ELR (cell line): Measurements from ENCODE around the gene METTL5.
A peak's percentile ranks its signal among the peaks of the same experiment; 100 is the strongest.
"Not testable (repeated sequence)": the region's sequence is repeated elsewhere in the genome, so short reads cannot be mapped to it uniquely, and the experiment has no call there.

Experiments used
- DNase-seq: peaks from one replicate; pipeline ENCODE4 v3.0.0-alpha.2; 2015; ENCODE audit warnings: low read depth

The METTL5 gene

DNA sequence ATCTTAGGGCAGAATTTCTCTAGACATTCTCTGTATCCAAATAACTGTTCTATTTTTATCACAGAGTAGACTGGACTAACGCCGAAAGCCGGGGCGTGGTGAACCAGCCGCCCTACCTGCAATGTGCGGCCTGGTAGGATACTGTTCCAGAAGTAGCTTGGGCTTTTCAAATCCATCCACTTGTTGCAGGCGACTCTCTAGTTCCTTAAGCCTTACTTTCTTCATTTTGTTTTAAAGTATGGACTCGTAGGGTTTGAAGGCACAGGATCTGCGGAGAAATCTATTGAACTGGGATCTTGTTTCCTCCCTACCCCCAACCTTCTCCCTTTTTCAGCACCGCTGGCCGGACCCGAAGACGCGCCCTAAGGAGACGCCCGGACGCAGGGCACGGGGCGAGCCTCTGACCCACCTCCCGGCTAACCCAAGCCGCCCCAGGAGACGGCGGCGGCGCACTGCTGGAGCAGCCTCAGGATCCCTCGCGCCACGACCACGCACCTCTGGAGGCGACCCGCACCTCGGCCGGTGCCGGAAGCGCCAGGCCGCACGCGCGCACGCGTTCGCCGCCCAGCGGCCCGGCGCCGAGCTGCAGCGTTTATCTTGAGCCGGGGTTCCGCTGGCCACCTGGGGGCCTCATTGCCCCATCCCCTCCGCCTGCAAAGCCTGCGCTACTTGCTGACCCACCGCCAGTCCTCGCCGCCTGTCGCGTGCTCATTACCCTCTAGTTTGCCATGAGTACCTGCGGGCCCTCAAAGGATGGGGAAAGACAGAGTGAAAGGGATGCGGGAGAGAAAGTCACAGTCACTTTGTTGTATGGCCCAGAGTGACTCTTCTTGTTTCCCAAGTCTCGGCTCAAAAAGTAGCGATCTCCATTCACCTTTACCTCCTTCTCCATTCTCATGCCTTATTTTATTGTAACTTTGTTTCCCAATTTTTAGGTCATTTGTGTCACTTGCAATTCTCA lies at the start of gene METTL5:
METTL5 (minus strand) TSS at position 533 of the 961 bp plus-strand sequence; CDS start at position 225, 308 bp downstream.
- DNase-seq, result peak; percentile 85

DNA sequence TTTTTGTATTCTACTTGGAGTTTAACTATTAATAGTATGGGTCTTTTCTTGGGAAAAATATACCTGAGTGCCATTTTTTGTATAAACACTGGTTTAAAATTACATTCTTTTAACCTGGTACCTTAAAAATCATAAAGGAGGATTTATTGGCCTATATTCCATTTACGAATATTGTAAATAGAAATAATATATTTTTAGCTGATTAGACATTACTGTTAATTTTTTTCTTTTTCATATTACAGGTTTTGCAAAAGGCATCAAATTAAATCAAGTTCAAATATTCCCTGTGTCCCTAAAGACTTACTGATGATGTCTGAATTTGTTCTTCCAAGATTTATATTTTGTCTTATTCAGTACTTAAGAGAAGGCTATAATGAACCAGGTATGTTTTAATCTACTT lies 47.3 kb upstream of the METTL5 start:
- DNase-seq, result no peak

DNA sequence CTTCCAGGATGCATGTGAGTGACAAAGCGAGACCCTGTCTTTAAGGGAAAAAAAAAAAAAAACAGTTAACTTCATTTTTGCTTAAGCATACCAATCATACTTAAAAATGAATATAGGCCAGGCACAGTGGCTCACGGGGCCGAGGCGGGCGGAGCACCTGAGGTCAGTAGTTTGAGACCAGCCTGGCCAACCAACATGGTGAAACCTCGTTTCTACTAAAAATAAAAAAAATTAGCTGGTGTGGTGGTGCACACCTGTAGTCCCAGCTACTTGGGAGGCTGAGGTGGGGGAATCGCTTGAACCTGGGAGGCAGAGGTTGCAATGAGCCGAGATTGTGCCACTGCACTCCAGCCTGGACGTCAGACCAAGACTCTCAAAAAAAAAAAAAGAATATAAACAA lies 46.7 kb upstream of the METTL5 start:
- DNase-seq, result not testable (repeated sequence)

DNA sequence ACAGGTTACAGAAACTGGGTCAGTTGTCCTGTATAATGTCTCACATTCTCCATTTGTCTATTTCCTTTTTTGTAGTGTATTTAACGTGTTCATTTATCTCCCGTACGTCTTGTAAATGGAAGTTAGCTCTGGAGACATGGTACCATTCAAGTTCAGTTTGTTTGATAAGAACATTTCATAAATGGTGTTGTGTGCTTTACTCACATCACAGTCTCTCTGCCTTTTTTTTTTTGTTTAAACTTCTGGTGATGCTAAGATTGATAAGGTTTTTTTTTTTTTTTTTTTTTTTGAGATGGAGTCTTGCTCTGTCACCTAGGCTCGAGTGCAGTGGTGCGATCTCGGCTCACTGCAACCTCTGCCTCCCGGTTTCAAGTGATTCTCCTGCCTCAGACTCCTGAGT lies 44.2 kb upstream of the METTL5 start:
- DNase-seq, result no peak

DNA sequence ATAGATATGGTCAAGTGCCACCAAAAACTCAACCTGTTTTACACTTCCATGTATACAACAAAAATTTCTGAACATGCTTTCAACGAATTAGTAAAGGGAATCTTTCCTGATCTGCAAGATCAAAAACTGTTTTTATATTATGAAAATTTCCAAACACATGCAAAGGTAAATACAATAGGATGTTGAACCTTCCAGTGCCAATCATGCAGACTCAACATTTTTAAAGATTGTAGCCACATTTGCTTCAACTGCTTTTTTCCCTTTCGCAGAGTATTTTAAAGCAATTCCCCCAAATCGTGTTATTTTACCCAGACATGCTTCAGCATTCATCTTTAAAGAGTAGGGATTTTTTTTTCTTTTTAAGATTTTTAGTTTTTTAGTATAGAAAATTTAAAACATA lies 42.9 kb upstream of the METTL5 start:
- no peak for DNase-seq

DNA sequence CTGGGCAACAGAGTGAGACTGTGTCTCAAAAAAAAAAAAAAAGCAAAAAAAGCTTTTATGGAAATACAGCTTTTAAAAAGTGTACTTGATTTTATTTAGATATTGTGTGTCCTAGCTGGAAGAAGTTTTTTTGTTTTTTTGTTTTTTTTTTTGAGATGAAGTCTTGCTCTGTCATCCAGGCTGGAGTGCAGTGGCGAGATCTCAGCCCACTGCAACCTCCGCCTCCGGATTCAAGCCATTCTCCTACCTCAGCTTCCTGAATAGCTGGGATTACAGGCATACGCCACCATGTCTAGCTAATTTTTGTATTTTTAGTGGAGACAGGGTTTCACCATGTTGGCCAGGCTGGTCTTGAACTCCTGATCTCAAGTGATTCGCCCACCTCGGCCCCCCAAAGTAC lies 41.5 kb upstream of the METTL5 start:
- DNase-seq, result not testable (repeated sequence)

DNA sequence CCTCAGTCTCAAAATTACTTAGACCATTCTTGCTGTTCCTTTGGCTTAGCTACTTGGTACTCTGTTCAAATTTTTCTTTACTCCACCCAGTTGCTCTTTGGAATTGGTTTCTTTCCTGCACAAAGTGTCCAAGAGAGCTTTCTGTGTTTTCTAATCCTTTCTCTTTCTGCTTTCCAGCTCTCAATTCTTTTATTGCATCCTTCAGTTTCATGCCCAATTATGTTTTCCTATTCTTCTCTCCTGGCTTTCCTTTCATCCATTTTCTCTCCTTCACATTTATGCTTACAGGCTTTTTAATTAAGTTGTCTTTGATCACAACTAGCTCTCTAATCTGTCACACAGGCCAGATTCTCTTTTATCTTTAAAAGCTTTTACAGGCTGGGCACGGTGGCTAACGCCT lies 40.8 kb upstream of the METTL5 start:
- DNase-seq, result no peak

DNA sequence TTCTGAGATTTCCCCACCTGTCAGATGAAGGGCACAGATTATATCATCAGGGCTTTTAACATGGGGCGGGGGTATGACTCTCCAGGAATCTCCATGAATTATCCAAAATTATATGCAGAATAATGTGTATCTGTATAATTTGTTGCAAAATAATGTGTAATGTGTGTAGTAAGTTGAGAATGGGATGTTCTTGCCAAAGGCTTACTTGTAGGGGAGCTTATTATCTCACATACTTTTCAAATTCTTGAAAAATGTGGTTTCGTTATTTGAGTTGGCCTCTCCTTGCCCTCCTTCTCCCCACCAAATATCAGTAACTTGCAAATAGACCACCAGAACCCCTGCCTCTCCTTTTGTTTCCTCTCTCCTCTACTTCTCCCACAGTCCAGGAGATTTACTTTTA lies 38.1 kb upstream of the METTL5 start:
- DNase-seq, result no peak

DNA sequence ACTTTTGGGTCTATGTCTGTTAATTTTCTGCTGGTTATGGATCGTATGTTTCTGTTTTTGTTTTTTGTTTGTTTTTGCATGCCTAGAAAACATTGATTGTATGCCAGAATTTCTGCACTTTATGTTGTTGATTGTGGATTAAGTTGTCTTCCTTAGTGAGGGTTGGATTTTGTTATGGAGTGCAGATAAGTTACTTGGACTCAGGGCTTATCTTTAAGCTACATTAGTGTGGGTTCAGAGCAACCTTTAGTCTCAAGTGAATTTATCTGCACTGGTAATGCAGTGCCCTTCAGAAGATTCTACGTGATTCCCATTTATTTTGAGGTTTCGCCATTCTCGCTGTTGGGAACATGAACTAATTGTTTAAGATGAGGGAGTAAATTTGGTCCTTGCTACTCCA lies 35.4 kb upstream of the METTL5 start:
- DNase-seq, result no peak

DNA sequence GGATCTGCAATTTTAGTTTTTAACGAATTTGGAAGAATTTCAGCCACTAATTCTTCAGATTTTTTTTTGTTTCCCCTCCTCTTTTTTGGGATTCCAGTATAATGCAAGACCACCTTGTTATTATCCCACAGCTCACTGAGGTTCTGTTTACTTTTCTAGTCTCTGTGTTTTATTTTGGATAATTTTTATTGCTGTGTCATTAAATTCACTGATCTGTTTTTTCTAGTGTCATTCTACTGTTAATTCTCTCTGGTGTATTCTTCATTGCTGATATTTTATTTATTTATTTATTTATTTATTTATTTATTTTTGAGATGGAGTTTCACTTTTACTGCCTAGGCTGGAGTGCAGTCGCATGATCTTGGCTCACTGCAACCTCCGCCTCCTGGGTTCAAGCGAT lies 34.7 kb upstream of the METTL5 start:
- no peak for DNase-seq

DNA sequence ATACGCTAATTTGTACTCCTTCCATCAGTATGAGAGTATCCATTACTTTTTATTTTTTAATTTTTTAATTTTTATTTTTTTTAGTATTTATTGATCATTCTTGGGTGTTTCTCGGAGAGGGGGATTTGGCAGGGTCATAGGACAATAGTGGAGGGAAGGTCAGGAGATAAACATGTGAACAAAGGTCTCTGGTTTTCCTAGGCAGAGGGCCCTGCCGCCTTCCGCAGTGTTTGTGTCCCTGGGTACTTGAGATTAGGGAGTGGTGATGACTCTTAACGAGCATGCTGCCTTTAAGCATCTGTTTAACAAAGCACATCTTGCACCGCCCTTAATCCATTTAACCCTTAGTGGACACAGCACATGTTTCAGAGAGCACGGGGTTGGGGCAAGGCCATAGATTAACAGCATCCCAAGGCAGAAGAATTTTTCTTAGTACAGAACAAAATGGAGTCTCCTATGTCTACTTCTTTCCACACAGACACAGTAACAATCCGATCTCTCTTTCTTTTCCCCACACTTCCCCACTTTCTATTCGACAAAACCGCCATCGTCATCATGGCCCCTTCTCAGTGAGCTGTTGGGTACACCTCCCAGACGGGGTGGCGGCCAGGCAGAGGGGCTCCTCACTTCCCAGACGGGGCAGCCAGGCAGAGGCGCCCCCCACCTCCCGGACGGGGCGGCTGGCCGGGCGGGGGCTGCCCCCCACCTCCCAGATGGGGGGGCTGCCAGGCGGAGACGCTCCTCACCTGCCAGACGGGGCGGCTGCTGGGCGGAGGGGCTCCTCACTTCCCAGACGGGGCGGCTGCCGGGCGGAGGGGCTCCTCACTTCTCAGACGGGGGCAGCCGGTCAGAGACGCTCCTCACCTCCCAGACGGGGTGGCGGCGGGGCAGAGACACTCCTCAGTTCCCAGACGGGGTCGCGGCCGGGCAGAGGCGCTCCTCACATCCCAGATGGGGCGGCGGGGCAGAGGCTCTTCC lies 30.9 kb upstream of the METTL5 start:
- DNase-seq, result not testable (repeated sequence)

DNA sequence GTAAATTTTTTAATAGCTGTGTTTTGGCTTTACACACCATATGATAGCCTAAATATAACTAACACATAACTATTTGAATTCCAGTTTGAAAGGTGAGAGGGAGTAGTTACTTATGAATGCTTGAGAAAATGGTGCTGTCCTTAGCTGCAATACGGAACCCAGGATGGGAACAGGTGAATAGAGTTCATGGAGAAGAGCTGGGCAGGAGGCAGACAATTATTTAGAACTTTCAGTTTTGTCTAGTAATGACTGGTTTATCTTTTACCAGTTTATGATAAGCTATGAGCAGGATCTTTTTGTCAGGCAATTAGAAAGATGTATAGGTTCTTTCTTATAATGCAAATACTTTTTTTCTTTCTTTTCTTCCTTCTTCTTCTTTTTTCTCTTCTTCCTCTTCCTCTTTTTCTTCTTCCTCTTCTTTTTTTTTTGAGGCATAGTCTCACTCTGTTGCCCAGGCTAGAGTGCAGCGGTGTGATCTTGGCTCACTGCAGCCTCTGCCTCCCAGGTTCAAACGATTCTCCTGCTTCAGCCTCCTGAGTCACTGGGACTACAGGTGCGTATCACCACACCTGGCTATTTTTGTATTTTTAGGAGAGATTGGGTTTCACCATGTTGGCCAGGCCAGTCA lies 28.4 kb upstream of the METTL5 start:
- DNase-seq, result no peak

DNA sequence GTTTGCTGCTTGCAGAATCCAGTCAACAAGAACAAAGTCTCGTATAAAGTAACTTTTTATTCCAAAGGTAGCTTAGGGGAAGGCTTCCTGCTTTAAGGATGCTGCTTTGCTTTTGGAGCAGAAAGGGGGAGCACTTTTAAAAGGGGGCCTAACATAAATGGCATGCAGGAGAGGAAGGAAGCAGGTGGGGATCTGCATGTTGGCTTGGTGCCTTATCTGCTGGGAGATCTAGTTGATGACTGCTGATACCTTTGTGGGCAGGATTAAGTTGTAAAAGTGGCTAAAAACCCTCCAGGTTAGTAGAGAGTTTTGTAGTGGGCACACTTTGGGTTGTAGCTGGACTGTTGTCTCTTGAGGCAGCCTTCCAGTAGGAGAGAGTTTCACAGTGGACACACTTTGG lies 25.0 kb upstream of the METTL5 start:
- DNase-seq, result no peak

DNA sequence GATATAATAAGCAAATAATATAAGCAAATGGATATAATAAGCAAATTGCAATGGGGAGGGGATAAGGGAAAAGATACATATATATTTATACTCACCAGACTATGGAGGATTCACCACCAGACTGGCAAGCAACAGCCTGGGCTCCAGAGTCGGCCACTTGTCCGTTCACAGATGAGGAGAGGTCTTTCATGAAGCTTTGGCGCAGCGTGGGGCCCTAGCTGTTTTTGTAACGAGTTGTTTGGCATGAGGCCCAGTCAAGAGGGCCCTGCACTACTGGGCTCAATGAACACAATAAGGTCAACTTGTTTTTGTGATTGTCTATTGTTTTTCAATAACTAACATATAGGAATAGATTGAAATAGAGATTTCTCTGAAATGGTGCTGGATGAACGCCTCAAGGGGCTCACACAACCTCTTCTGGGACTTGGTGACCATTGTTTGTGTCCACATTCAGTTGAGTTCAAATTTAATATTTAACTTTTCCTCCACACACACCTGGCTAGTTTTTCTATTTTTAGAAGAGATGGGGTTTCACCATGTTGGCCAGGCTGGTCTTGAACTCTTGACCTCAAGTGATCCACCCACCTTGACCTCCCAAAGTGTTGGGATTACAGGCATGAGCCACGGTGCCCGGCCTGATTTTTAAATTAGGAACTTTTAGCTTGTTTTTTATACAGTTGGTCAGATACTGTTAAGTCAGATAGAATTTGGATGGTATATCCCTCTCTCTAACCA lies 24.4 kb upstream of the METTL5 start:
- not testable (repeated sequence) for DNase-seq

DNA sequence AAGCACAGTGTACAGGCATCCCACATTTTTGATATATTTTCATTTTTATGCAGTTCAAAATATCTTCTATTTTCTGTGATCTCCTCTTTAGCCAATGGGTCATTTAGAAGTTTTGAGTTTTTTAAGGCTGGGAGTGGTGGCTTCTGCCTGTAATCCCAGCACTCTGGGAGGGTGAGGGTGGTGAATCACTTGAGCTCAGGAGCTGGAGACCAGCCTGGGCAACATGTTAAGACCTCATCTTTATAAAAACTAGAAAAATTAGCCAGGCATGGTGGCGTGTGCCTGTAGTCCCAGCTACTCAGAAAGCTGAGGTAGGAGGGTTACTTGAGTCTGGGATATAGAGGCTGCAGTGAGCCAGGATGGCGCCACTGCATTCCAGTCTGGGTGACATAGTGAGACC lies 20.3 kb upstream of the METTL5 start:
- DNase-seq, result no peak

DNA sequence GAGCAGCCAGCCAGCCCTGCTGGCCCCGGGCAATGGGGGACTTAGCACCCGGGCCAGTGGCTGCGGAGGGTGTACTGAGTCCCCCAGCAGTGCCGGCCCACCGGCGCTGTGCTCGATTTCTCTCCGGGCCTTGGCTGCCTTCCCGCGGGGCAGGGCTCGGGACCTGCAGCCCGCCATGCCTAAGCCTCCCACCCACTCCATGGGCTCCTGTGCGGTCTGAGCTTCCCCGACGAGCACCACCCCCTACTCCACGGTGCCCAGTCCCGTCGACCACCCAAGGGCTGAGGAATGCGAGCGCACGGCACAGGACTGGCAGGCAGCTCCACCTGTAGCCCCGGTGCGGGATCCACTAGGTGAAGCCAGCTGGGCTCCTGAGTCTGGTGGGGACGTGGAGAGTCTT lies 16.9 kb upstream of the METTL5 start:
- not testable (repeated sequence) for DNase-seq

DNA sequence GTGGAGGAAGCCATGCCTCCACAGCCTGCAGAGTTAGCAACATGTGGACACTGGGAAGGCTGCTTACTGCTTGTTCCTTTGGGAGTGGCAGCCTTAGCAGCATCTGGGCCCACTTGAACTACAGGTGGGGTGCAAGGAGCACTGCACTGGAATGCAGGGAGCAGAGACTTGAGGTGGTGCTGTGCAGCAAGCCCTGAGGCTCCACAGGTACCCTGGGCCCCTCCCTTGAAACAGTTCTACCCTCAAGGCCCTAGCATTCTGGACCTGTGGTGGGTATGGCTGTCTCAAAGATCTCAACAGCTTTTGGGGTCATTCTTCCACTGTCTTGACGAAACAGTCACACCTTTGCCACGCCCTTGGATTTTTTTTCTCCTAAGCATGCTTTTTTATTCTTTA lies 16.0 kb upstream of the METTL5 start:
- DNase-seq, result no peak

DNA sequence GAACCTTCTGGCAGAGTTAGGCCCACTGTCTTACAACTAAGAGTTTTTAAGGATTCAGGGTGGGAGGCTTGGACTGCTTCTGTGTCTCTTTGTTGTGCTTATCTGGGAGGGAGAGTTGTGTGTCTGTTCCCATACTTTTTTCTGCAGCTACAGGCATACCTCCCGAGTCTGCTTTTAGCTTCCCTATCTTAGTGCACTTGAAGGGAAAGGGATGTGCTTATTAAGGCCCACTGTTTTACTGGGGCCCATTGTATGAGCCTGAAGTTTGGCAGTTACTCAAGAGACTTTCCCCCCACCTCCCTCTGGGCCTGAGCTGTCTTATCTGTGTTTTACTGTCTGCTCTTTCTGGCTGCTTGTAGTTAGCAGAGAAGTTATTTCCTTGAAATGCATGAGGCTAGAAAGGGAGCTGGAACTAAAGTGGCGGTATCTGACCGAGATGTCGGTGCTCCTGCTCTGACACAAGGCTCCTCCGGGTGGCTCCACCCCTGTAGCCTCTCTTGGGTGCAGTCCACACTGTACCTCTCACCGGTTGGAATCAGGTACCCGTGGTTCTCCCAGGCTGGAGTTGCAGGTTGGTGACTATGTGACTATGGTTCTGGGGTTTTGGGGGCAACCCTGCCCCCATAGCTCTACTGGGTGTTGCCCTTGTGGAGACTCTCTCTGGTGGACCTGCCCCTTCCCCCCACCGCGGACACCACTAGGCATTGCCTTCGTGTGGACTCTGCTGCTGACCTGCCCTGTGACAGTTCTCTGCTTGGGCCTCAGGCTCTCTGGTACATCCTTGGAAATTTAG lies 15.4 kb upstream of the METTL5 start:
- no peak for DNase-seq

DNA sequence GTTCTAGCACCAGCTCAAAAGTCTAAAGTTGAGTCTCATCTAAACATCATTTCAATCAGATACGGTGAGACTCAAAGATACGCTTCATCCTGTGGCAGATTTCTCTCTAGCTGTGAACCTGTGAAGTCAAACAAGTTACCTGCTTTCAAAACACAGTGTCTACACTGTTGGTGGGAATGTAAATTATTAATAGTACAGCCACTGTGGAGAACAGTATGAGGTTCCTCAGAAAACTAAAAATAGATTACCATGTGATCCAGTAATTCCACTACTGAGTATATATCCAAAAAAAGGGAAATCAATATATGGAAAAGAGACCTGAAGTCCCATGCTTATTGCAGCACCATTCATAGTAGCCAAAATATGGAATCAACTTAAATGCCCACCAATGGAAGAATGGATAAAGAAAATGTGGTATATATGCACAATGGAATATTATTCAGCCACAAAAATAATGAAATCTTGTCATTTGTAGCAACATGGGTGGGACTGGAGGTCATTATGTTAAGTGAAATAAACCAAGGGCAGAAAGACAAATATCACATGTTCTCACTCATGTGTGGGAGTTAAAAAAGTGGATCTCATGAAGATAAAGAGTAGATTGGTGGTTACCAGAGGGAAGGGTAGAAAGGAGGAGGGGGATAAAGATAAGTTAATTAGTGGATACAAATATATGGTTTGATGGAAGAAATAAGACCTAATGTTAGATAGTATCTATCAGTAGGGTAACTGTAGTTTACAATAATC lies 14.2 kb upstream of the METTL5 start:
- no peak for DNase-seq

DNA sequence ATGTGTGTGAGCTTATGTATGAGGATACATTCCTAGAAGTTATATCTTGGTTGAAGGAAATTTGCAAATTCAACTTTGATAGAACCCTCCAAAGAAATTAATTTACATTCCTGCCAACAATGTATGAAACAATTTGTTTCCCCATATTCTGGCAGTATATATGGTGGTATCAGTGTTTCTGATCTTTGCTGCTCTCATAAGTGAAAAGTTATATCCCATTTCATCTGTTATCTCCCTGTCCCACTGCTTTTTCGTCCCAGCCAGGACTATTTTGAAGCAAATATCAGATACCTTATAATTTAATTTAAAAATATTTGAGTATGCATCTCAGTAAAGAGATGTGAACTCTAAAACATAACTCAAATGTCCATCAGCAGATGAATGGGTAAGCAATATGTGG lies 9.7 kb upstream of the METTL5 start:
- no peak for DNase-seq
